GM12878 (cell line): ENCODE measurements around the gene MYLIP.

Source experiments
- BHLHE40 ChIP-seq, 2 experiments: fragments of 450-650 bp in 1 of 2; IDR thresholded peaks; 2 replicates each; pipeline ENCODE4 v1.6.1; 2011 to 2017; ENCODE audit warnings: low read depth in 2 of 2, borderline replicate concordance in 1 of 2, improper control_type of control experiment in 1 of 2, low read length in 1 of 2, mild to moderate bottlenecking in 1 of 2
- CREB1 ChIP-seq: IDR thresholded peaks from 2 replicates; pipeline ENCODE4 v1.6.1; 2012; ENCODE audit warnings: low read depth, mild to moderate bottlenecking, inconsistent platforms
- CREM ChIP-seq: IDR thresholded peaks from 2 replicates; pipeline ENCODE4 v1.6.1; 2014; ENCODE audit warnings: antibody characterized with exemption, low read depth
- ESRRA ChIP-seq: IDR thresholded peaks from 2 replicates; pipeline ENCODE4 v1.6.1; 2012; ENCODE audit warnings: mild to moderate bottlenecking, low read length, improper control_type of control experiment
- EZH2 ChIP-seq: IDR thresholded peaks from 2 replicates; pipeline ENCODE4 v1.6.1; 2012; ENCODE audit warnings: low read depth, mild to moderate bottlenecking, control low read depth, inconsistent platforms, low read length, borderline replicate concordance; ENCODE audit not compliant: control insufficient read depth
- FOXM1 ChIP-seq: IDR thresholded peaks from 2 replicates; pipeline ENCODE4 v1.6.1; 2012; ENCODE audit warnings: low read depth, mild to moderate bottlenecking, inconsistent platforms, low read length, moderate library complexity
- HDAC2 ChIP-seq: fragments of 200-600 bp; sonication (generic); IDR thresholded peaks from 2 replicates; pipeline ENCODE4 v1.6.1; 2017
- POLR2A ChIP-seq: IDR thresholded peaks from 2 replicates; pipeline ENCODE4 v1.6.1; 2011; ENCODE audit warnings: low read depth, mild to moderate bottlenecking, low read length
- POLR2AphosphoS5 ChIP-seq: IDR thresholded peaks from 2 replicates; pipeline ENCODE4 v1.6.1; 2011; ENCODE audit warnings: mild to moderate bottlenecking, low read length, inconsistent platforms
- RAD21 ChIP-seq: IDR thresholded peaks from 2 replicates; pipeline ENCODE4 v1.6.1; 2011; ENCODE audit warnings: mild to moderate bottlenecking, low read depth, low read length, moderate library complexity; ENCODE audit not compliant: insufficient read depth
- SUPT20H ChIP-seq: IDR thresholded peaks from 2 replicates; pipeline ENCODE4 v1.6.1; 2011; ENCODE audit warnings: low read depth, mild to moderate bottlenecking, low read length, moderate library complexity, borderline replicate concordance; ENCODE audit not compliant: control insufficient read depth
- TCF3 ChIP-seq: IDR thresholded peaks from 2 replicates; pipeline ENCODE4 v1.6.1; 2012; ENCODE audit warnings: low read depth, mild to moderate bottlenecking, low read length, borderline replicate concordance; ENCODE audit not compliant: insufficient read depth
- TF ChIP-seq, protein P1 (sequence below), 3 experiments: IDR thresholded peaks in 2 of 3; conservative IDR thresholded peaks in 1 of 3; 2 replicates each; pipeline ENCODE4 v1.5.1; 2011; ENCODE audit warnings: low read depth in 3 of 3, low read length in 3 of 3, mild to moderate bottlenecking in 3 of 3, control low read depth in 2 of 3, moderate library complexity in 2 of 3, inconsistent platforms in 1 of 3, mixed read lengths in 1 of 3; ENCODE audit not compliant: control insufficient read depth in 2 of 3, insufficient read depth in 1 of 3; ENCODE audit errors: extremely low read depth in 1 of 3
- TF ChIP-seq, protein P2 (sequence below): IDR thresholded peaks from 2 replicates; pipeline ENCODE4 v1.6.1; 2011; ENCODE audit warnings: borderline replicate concordance, low read depth, mild to moderate bottlenecking, moderate library complexity, mixed read lengths, low read length; ENCODE audit not compliant: insufficient read depth; ENCODE audit errors: extremely low read length

DNA sequence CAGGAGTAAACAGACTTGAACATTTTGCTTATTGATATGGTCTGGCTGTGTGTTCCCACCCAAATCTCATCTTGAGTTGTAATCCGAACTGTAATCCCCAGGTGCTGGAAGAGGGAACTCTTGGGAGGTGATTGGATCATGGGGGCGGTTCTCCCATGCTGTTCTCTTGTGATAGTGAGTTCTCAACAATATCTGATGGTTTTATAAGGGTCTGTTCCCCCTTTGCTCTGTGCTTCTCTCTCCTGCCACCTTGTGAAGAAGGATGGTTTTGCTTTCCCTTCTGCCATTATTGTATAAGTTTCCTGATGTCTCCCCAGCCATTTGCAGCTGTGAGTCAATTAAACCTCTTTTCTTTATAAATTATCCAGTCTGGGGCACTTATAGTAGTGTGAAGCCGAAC is 40.0 kb downstream of the MYLIP start:
- no peak for TF ChIP-seq FOXM1
- no peak for TF ChIP-seq CREM
- TF ChIP-seq, protein P1, sequence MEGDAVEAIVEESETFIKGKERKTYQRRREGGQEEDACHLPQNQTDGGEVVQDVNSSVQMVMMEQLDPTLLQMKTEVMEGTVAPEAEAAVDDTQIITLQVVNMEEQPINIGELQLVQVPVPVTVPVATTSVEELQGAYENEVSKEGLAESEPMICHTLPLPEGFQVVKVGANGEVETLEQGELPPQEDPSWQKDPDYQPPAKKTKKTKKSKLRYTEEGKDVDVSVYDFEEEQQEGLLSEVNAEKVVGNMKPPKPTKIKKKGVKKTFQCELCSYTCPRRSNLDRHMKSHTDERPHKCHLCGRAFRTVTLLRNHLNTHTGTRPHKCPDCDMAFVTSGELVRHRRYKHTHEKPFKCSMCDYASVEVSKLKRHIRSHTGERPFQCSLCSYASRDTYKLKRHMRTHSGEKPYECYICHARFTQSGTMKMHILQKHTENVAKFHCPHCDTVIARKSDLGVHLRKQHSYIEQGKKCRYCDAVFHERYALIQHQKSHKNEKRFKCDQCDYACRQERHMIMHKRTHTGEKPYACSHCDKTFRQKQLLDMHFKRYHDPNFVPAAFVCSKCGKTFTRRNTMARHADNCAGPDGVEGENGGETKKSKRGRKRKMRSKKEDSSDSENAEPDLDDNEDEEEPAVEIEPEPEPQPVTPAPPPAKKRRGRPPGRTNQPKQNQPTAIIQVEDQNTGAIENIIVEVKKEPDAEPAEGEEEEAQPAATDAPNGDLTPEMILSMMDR (IDR thresholded peaks at IDR 0.05 in 2 of 3, conservative IDR thresholded peaks at IDR 0.05 in 1 of 3; ENCODE audit: control insufficient read depth in 2 of 3, extremely low read depth in 1 of 3, insufficient read depth in 1 of 3, low read depth in 3 of 3, low read length in 3 of 3): peak; percentile 56 to 66 (median 65)
- TF ChIP-seq SUPT20H: no peak
- TF ChIP-seq, protein P2, sequence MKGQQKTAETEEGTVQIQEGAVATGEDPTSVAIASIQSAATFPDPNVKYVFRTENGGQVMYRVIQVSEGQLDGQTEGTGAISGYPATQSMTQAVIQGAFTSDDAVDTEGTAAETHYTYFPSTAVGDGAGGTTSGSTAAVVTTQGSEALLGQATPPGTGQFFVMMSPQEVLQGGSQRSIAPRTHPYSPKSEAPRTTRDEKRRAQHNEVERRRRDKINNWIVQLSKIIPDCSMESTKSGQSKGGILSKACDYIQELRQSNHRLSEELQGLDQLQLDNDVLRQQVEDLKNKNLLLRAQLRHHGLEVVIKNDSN: no peak
- TF ChIP-seq POLR2AphosphoS5: no peak
- no peak for TF ChIP-seq TCF3
- TF ChIP-seq ESRRA: no peak
- no peak for TF ChIP-seq CREB1
- TF ChIP-seq HDAC2: no peak
- TF ChIP-seq POLR2A: no peak
- no peak for TF ChIP-seq BHLHE40 (IDR thresholded peaks at IDR 0.05; ENCODE audit: borderline replicate concordance in 1 of 2, low read depth in 2 of 2, low read length in 1 of 2)
- no peak for TF ChIP-seq EZH2
- peak; percentile 87 for TF ChIP-seq RAD21
